Sigmoid colon (tissue), 4 donors: ENCODE data around the gene PDE1C.

Source experiments
- POLR2AphosphoS5 ChIP-seq, 4 donors: sonication (generic); formaldehyde crosslinking; IDR thresholded peaks; one replicate each; pipeline ENCODE4 v1.6.1; 2017; ENCODE audit warnings: antibody characterized with exemption in 4 of 4
- TF ChIP-seq, protein P1 (sequence below), 4 experiments: fragments of 450-650 bp in 3 of 4; fragments of 200-600 bp in 1 of 4; IDR thresholded peaks; one replicate each; pipeline ENCODE4 v1.5.1; 2016 to 2019; ENCODE audit warnings: antibody characterized with exemption in 4 of 4, mild to moderate bottlenecking in 3 of 4, moderate library complexity in 2 of 4

- TF ChIP-seq POLR2AphosphoS5 (IDR thresholded peaks at IDR 0.05) = no peak
- TF ChIP-seq, protein P1, sequence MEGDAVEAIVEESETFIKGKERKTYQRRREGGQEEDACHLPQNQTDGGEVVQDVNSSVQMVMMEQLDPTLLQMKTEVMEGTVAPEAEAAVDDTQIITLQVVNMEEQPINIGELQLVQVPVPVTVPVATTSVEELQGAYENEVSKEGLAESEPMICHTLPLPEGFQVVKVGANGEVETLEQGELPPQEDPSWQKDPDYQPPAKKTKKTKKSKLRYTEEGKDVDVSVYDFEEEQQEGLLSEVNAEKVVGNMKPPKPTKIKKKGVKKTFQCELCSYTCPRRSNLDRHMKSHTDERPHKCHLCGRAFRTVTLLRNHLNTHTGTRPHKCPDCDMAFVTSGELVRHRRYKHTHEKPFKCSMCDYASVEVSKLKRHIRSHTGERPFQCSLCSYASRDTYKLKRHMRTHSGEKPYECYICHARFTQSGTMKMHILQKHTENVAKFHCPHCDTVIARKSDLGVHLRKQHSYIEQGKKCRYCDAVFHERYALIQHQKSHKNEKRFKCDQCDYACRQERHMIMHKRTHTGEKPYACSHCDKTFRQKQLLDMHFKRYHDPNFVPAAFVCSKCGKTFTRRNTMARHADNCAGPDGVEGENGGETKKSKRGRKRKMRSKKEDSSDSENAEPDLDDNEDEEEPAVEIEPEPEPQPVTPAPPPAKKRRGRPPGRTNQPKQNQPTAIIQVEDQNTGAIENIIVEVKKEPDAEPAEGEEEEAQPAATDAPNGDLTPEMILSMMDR (IDR thresholded peaks at IDR 0.05) = no peak
Measured at GRCh38 chr7:31720366-31720765, 349.8 kb downstream of the PDE1C start.
